GM12891 (cell line): Measurements from ENCODE around the gene FAM118A.
A peak's percentile ranks its signal among the peaks of the same experiment; 100 is the strongest.
"Not testable (repeated sequence)": the region's sequence is repeated elsewhere in the genome, so short reads cannot be mapped to it uniquely, and the experiment has no call there.

Source experiments
- DNase-seq: peaks from one replicate; pipeline ENCODE4 v3.0.0; 2011; ENCODE audit warnings: low spot score; ENCODE audit not compliant: insufficient read length
- FAIRE-seq: peaks from 2 replicates; lab custom pipeline; 2011; peaks lifted over from hg19 to GRCh38; lab: Jason Lieb, UNC
- PAX5 ChIP-seq: IDR thresholded peaks from 2 replicates; pipeline ENCODE4 v1.6.1; 2011; ENCODE audit warnings: low read length, moderate library complexity, mild to moderate bottlenecking; ENCODE audit not compliant: insufficient read depth, severe bottlenecking
- POLR2A ChIP-seq: IDR thresholded peaks from 2 replicates; pipeline ENCODE4 v1.6.1; 2011; ENCODE audit warnings: low read depth, low read length, control low read depth
- POLR2AphosphoS5 ChIP-seq: IDR thresholded peaks from 2 replicates; pipeline ENCODE4 v1.6.1; 2011; ENCODE audit warnings: low read depth, low read length, control low read depth
- POU2F2 ChIP-seq: IDR thresholded peaks from 2 replicates; pipeline ENCODE4 v1.6.1; 2011; ENCODE audit warnings: low read depth, mild to moderate bottlenecking, control low read depth, low read length, moderate library complexity
- SPI1 ChIP-seq: IDR thresholded peaks from 2 replicates; pipeline ENCODE4 v1.6.1; 2011; ENCODE audit warnings: low read depth, low read length, control low read depth
- TAF1 ChIP-seq: IDR thresholded peaks from 2 replicates; pipeline ENCODE4 v1.6.1; 2011; ENCODE audit warnings: low read depth, low read length, control low read depth

Gene FAM118A

DNA sequence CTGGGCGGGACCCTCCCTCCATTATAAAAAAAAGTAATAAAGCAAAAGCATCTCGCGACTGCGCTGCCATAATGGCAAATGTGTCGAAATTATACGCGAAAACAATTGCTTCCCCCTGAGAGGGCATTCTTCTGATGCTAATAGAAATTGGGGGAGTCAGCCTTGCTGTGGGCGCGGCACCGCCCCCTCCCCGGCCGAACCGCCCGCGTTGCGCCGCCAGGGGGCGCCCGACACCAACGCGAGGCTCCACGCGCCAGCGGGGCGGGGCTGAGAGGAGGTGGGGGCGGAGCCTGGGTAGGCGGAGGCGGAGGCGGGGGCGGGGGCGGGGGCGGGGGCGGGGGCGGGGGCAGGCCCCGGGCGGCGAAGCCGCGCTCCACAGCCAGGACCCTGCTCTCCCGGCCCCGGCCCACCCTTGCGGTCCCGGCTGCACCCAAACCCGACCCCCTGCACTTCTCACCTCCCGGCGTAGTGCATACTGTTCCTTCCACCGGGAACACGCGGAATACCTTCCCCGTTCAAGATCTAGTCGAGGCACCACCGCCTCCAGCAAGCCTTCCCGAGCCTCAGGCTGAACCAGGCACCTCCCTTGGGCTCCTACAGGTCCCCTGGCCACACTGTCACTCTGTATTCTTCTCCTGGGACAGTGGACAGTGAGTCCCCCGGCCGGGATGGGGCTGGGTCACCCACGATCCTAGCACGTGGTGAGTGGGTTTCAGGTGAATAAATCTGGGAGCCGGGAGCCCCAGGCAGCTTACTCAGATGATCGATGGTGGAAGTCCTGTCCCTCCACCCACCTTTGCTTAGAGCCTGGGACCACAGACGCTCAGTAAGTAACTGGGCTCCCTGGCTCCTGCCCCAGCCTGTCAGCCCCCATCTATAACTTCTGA lies 40.5 kb upstream of the FAM118A start:
- DNase-seq = peak; percentile 78
- TF ChIP-seq POLR2A (no peak), PAX5 (no peak), POLR2AphosphoS5 (no peak), SPI1 (no peak), TAF1 (no peak), POU2F2 (no peak)
- FAIRE-seq = peak; percentile 86

DNA sequence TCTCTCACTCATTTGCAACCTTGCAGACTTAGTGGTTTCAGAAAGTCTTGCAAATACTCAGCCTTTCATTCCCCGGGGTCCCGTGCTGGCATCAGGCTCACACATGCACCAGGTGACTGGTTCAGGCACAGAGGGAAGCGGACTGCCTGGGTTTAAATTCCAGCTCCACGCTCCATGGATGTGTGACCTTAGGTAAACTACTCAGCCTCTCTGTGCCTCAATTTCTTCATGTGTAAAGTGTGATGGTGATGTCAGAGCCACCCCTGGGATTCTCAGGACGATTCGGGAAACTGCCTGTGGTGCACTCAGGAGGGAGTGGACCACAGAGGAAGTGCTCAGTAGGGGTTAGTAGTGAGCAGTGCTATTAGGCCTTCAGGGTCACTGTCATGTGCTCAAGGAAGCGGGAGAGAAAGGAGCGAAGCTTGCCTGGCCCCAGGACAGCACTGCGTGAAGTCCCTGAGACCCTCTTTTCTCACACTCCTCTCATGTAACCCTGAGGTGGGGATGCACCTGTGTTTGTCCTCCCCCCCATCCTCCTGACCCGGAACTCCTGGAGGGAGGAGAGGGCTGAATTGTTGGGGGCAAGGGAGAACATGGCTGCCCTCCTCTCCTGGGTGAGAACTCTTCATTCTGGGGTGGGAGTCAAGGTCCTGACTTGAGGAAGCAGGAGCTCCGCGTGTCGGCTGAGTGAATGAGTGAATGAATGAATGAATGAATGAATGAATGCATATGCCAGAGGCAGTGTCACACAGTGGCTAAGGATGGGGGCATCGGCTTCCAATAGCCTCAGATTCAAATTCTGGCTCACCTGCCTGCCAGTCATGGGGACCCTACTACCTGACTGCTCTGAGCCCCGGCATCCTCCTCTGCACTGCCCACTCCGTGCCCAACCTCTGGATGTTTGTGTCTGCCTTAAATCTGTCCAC lies 39.4 kb upstream of the FAM118A start:
- no peak for TF ChIP-seq POLR2AphosphoS5
- no peak for TF ChIP-seq POLR2A
- no peak for TF ChIP-seq POU2F2
- no peak for TF ChIP-seq SPI1
- TF ChIP-seq TAF1 = no peak
- no peak for TF ChIP-seq PAX5
- FAIRE-seq = no peak
- DNase-seq = no peak

DNA sequence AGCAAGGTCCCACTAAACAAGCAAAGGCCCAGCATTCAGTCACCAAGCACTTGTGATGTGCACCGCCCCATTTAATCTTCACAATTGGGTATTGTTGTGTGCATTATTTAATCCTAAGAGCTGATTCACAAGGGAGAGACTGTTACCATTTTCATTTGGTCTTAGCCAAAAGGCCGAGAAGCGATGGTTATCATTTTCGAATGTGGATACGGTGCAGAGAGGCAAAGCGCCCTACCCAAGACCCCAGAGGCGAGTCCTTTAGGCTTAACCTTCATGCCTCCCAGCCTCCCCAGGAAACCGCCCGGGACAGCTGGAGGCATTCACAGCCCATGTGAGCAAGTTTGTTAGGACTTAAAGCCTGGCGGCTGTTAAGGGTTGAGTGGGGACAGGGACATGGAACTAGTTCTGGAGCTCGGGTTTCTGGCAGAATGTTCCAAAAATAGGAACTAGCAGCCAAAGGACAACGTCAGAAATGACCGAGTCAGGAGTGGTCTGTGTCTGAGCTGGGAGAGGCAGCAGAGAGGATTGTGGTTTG lies 38.0 kb upstream of the FAM118A start:
- FAIRE-seq (no peak), DNase-seq (no peak)
- no peak for TF ChIP-seq POLR2AphosphoS5

DNA sequence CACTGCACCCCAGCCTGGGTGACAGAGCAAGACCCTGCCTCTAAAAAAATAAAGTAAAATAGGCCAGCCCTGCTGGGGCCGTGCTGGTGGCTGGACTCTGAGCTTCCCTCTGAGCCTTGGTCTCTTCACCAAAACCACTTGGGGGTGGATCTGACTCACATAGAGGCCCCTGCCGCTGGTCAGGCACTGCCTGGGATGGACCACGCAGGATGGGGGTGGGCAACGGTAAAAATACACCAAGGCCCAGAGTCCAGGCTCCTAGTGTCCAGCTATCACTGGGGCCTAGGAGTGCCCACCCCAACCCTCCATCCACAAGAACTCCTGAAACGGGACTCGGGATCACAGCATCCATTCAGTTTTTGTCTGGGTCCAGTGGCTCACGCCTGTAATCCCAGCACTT lies 37.2 kb upstream of the FAM118A start:
- DNase-seq (no peak), FAIRE-seq (no peak)
- TF ChIP-seq POLR2A = no peak
- TF ChIP-seq POU2F2 = no peak
- no peak for TF ChIP-seq TAF1
- no peak for TF ChIP-seq PAX5
- no peak for TF ChIP-seq POLR2AphosphoS5
- TF ChIP-seq SPI1 = no peak

DNA sequence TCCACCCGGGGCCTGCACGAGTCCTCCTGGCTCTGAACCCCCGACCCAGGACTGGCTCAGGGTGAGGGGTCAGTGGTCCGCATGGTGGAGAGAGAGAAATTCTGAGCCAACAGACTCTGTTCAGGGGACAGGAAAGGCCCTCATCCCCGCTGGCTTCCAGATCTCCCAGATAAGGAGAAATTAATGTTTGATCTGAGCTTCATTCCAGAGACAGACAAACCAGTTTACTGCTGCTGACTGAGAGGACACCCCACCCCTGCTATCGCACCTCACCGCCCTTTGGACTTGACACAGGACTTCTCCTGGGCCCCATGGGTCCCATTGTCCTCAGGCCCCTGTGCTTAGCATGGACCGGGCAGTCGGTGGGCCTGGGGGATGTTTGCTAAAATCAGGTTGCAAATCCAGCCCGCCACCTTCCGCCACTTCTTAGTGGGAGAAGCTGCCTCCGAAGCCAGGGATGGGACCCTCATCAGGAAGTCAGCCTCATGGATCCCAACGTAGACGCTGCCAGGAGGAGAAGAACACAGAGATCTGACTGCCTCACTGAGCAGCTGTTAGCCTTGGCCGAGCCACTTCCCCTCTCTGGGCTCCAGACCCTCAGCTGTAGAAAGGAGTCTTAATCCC lies 36.2 kb upstream of the FAM118A start:
- no peak for TF ChIP-seq POU2F2
- no peak for TF ChIP-seq TAF1
- TF ChIP-seq POLR2A = no peak
- TF ChIP-seq SPI1 = no peak
- TF ChIP-seq PAX5 = no peak
- TF ChIP-seq POLR2AphosphoS5 = no peak
- DNase-seq (no peak), FAIRE-seq (no peak)

DNA sequence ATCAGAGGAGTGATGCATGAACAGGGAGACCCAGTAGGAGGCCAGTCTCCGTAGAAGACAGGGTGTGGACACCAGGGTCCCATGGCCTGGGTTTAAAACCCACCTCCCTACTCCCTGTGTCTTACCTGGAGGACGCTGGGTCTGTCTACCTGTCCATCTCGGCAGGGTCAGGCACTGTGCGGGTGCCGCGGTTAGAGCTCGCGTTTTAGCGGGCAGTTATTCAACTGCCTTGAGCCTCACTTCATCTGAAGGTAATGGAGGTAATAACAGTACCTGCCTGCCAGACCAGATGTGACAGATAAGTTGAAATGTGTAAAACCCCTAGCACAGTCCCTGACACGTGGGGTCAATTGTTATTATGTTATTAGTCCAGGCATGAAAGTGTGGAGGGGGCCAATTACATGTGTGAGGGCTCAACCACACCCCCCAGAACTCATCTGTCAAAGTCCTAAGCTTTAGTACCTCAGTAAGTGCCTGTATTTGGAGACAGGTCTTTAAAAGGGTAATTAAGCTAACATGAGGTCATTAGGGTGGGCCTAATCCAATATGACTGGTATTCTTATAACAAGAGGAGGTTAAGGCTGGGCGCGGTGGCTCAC lies 33.1 kb upstream of the FAM118A start:
- no peak for DNase-seq
- no peak for TF ChIP-seq POLR2A
- no peak for TF ChIP-seq POU2F2
- TF ChIP-seq SPI1 = no peak
- no peak for TF ChIP-seq POLR2AphosphoS5
- TF ChIP-seq PAX5 = no peak
- TF ChIP-seq TAF1 = no peak
- FAIRE-seq = no peak

DNA sequence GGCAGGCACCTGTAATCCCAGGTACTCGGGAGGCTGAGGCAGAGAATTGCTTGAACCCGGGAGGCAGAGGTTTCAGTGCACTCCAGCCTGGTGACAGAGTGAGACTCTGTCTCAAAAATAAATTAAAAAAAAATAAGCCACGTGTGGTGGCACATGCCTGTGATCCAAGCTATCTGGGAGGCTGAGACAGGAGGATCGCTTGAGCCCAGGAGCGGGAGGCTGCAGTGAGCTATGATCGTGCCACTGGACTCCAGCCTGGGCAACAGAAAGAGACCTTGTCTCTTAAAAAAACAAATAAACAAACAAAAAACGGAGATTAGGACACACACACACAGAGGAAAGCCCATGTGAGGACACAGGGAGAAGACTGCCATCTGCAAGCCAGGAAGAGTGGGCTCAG lies 32.0 kb upstream of the FAM118A start:
- not testable (repeated sequence) for FAIRE-seq, DNase-seq

DNA sequence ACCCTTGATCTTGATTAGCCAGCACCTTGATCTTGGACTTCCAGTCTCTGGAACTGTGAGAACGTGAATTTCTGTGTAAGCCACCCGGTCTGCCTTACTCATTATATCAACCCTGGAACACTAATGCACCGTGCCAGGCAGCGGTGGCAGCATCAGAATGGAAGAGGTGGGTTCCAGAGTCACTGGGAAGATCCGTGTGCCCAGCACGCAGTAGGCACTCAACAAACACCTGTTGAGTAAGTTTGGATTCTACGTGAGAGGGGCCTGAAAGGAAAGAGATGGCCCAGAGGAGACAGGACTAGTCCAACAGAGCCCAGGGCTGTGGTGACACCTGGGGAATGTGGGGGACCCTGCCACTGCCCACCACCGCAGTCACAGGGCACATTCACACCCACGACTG lies 31.6 kb upstream of the FAM118A start:
- FAIRE-seq = no peak
- DNase-seq = no peak
- no peak for TF ChIP-seq POLR2A
- TF ChIP-seq SPI1 = no peak
- no peak for TF ChIP-seq POLR2AphosphoS5
- TF ChIP-seq PAX5 = no peak
- TF ChIP-seq POU2F2 = no peak
- no peak for TF ChIP-seq TAF1

DNA sequence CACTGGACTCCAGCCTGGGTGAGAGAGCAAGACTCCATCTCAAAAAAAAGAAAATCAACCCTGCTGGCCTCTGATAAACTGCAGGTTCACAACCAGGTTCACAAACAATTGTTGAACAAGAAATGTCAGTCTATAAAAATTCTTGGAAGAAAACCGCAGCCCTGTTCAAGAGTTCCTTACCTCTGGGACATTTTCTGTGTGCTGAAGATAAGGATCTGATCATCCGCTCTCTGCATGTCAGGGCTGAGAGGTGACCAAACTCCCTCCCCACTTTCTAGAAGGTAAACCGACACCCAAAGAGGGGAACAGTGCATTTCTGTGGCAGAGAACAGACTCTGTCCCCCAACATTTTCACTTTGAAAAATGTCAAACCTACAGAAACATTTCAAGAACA lies 29.1 kb upstream of the FAM118A start:
- DNase-seq = no peak
- FAIRE-seq = no peak
- TF ChIP-seq TAF1 (no peak), SPI1 (no peak), PAX5 (no peak)
